Thoracic aorta endothelial cell (primary cell): Measurements from ENCODE around the gene RERG. TPM values are rescaled to one million over a fixed set of nuclear protein-coding genes. Genes with fewer than 3 reads are reported as not detected.

Experiments used
- total RNA-seq: library from RNA; depleted of rRNA; stranded (reverse); fragments of >200 nt; gene quantifications from 2 replicates; pipeline ENCODE4 v1.2.3, GENCODE V29; 2012

RERG gene, protein sequence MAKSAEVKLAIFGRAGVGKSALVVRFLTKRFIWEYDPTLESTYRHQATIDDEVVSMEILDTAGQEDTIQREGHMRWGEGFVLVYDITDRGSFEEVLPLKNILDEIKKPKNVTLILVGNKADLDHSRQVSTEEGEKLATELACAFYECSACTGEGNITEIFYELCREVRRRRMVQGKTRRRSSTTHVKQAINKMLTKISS
- total RNA-seq: not detected in 2 replicates

DNA sequence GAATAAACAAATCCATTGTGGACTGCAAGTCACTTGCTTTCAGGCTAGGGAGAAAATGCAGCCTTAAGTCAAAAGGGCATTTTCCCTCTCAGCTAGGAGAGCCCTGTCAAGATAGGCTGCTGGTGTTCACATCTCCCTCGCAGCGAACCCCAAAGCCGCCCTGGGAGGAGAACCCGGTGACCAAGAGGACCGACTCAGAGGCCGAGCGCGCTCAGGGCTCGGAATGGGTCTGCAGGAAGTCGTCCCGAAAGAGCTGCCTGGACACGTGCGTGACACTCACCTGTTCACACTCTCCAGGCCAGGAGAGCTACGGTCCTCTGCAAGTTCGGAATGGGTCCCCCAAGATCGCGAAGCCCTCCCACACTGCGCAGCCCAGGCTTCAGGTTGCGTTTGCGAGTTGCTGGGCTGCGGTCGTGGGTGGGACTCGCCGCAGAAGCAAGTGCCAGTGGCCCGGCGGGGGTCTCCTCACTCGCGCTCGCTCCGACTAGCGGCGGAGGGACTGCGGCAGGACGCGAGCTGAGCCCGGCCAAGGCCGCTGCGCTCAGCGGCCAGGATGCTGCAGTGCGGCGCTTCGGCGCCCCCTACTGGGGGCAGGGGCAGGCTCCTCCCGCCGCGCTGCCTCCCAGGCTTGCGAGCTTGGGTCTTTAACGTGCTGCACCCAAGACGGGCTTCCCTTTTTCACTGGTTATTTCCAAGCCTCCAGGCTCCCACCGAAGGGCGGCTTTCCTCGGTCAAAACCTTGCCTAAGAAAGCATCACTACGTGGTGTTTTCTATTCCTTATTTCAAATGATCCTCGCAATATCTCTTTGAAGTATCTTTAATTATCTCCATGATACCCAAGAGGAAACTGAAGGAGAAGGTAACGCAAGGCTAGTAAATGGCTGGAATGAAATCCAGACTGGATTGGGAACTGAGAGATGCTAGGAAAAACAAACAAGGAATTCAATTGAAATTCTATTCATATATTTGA lies at the start of gene RERG:
Gene RERG (minus strand): TSS at position 503 of the 971 bp plus-strand sequence. CDS start 3,928 bp downstream, outside the sequence.

Other genes starting within 250 kb of the RERG start
- gene PDE6H, start 248.4 kb downstream of the RERG start, total RNA-seq: not detected in 2 replicates
- gene PTPRO, start 101.1 kb upstream of the RERG start, total RNA-seq: not detected in 2 replicates